GM06990 (cell line): ENCODE results near the gene SUGCT.

Experiments used
- DNase-seq: peaks from one replicate; pipeline ENCODE4 v3.0.0-alpha.2; 2011; ENCODE audit not compliant: insufficient read length; ENCODE audit errors: extremely low read depth
- H3K27me3 ChIP-seq: replicated peaks from 2 replicates; pipeline ENCODE4 v1.6.0; 2011; ENCODE audit warnings: low read length; ENCODE audit not compliant: control insufficient read depth, insufficient read depth
- H3K36me3 ChIP-seq: 2 replicates; pipeline ENCODE4 v1.5.1; 2011; ENCODE audit warnings: low read length; ENCODE audit not compliant: control insufficient read depth, insufficient read depth
- H3K4me3 ChIP-seq: replicated peaks from 2 replicates; pipeline ENCODE4 v1.5.1; 2011; ENCODE audit warnings: low read depth, mild to moderate bottlenecking, control low read depth, low read length
- TF ChIP-seq, protein P1 (sequence below): IDR thresholded peaks from 2 replicates; pipeline ENCODE4 v1.5.1; 2011; ENCODE audit warnings: low read length, control low read depth, mild to moderate bottlenecking, inconsistent platforms; ENCODE audit not compliant: insufficient read depth, poor library complexity, severe bottlenecking

The SUGCT gene

DNA sequence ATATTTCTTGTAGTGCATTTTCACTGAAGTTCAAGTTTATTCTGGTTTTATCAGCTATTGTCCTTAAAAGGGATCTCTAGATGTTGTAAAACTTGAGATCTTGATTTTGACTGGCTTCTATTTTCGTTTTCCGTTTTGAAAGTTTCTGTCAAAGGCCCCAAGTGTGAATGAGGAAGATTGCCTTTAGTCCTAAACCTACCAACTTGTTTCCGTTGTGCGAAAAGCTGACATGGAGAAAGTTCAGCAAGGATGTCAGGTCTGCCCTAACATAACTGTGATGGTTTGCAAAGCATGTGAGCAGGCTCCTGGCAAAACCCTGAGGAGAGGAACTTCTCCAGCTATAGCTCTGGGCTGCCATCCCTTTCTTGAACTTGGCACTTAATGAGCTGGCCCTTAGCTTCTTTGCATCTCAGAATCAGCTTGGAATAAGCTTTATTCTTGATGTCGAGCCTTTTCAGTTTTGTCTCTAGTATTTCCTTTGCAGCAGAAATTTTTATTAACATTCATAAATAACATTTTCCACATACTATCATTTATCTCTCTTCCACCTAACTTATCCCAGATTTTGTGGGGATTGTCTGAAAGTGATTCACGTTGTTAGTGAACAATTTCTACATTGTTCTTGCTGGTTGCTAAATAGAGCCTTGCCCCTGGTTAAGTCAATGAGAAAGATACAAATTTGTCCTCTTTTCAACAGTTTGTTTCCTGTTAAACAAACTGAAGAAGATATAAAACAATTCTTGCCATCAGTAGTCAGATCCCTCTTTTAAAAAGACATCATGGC lies 559.4 kb downstream of the SUGCT start:
- Histone ChIP-seq H3K4me3 (no peak overlapping the region), H3K36me3 (no peaks in the 10 kb centered on the region), H3K27me3 (no peaks in the 10 kb centered on the region)
- DNase-seq = no peak
- TF ChIP-seq, protein P1, sequence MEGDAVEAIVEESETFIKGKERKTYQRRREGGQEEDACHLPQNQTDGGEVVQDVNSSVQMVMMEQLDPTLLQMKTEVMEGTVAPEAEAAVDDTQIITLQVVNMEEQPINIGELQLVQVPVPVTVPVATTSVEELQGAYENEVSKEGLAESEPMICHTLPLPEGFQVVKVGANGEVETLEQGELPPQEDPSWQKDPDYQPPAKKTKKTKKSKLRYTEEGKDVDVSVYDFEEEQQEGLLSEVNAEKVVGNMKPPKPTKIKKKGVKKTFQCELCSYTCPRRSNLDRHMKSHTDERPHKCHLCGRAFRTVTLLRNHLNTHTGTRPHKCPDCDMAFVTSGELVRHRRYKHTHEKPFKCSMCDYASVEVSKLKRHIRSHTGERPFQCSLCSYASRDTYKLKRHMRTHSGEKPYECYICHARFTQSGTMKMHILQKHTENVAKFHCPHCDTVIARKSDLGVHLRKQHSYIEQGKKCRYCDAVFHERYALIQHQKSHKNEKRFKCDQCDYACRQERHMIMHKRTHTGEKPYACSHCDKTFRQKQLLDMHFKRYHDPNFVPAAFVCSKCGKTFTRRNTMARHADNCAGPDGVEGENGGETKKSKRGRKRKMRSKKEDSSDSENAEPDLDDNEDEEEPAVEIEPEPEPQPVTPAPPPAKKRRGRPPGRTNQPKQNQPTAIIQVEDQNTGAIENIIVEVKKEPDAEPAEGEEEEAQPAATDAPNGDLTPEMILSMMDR = no peak

DNA sequence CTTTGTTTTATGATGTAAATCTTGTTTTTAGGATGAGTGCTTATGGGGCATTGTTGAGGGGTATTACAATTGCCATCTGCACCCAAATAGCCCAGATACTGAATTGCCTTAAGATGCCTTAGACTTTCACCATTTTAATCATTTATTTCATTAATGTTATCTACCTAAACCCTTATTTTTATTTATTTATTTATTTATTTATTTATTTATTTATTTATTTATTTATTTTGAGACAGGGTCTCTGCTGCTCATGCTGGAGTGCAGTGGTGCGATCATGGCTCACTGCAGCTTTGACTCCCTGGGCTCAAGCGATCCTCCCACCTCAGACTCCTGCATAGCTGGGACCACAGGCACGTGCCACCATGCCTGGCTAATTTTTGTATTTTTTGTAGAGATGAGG lies 560.2 kb downstream of the SUGCT start:
- TF ChIP-seq, protein P1 = no peak
- no peak overlapping the region for H3K4me3 ChIP-seq
- H3K27me3 ChIP-seq = no peaks in the 10 kb centered on the region
- no peaks in the 10 kb centered on the region for H3K36me3 ChIP-seq
- no peak for DNase-seq

DNA sequence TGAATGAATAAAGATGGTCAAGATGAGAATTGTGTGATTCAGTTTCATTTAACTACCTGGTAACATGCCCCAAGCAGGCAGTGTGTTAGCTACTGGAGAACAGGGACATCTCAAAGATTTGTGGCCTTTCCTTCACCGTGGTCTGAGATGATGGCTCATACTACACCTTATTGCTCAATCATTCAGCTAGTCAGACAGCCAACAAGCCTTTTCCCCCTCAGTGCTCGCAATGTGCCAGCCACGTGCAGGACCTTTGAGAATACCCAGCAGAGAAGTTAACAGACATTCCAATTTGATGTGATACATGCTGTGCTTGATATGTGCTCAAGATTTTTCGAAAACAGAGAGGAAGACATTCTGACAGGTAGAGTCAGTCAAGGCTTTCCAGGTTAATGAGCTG lies 562.8 kb downstream of the SUGCT start:
- H3K4me3 ChIP-seq = no peak overlapping the region
- no peaks in the 10 kb centered on the region for H3K36me3 ChIP-seq
- no peak for DNase-seq
- TF ChIP-seq, protein P1 = no peak
- H3K27me3 ChIP-seq = no peaks in the 10 kb centered on the region

DNA sequence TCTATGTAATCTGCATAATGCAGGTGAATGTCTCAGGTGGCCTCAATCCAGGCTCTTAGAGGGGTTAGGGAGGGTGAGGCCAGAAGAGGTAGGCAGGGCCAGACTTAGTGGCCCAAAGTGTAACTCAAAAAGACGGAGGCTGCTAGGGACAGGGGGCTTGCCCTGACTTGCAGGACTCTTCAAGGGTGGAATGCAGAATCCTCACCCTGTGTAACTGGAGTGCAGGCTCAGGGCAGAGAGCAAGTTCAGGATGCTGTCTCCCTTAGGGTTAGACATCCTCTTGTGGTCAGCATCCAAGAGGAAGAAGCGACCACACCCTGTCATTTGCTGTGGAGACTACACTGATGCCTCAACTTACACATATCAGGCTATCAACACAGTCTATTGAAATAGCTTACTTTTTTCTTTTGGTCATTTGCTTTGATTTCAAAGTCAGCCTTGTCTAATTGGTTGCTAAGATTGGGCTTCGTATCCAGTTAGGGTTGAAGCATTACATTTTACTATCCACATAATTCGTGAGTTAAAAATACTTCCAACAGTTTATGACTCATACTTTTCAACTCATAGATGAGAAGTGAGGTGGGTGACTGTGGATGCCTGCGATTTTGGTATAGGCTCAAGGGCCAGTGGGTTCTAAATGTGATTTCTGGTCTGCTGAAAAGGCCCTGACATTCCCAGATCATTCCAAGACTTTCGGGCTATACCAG lies 563.6 kb downstream of the SUGCT start:
- no peak for DNase-seq
- Histone ChIP-seq H3K27me3 (no peaks in the 10 kb centered on the region), H3K36me3 (no peaks in the 10 kb centered on the region), H3K4me3 (no peak overlapping the region)
- TF ChIP-seq, protein P1 = no peak

DNA sequence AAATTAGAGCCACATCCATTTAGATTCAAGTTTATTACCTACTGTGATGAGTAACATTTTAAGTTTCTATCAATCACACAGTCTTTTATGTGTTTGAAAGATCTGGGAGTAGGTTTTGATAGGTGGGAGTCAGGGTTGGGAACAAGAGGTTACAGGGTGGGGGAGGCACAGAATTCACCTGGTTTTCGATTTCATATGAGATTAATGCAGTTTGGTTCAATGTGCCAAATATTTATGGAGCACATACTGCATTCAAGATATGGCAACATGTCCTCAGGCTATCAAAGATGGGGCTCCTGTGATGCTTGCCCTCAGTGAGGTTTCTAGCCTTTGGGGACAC lies 564.1 kb downstream of the SUGCT start:
- no peak for DNase-seq
- TF ChIP-seq, protein P1 = no peak
- Histone ChIP-seq H3K4me3 (no peak overlapping the region), H3K27me3 (no peaks in the 10 kb centered on the region), H3K36me3 (no peaks in the 10 kb centered on the region)
